GM18508 (cell line): ENCODE data around the gene SLC34A3.
"Not testable (repeated sequence)": the region's sequence is repeated elsewhere in the genome, so short reads cannot be mapped to it uniquely, and the experiment has no call there.

ENCODE experiments used
- ATAC-seq: cut with Tn5 transposase; IDR thresholded peaks from one replicate; pipeline ENCODE4 v1.9.1; 2021; ENCODE audit warnings: moderate number of reproducible peaks; ENCODE audit not compliant: insufficient read depth, unreplicated experiment

SLC34A3 gene

GRCh38 chr9:137253717-137254623, 23.3 kb downstream of the SLC34A3 start:
- no peak for ATAC-seq

- ATAC-seq: no peak
Observed at GRCh38 chr9:137254624-137255447, 24.1 kb downstream of the SLC34A3 start, which contains the start of gene NELFB. NELFB (plus strand) TSS chr9:137255327.

- no peak for ATAC-seq
Observed at GRCh38 chr9:137255448-137256114, 24.9 kb downstream of the SLC34A3 start.

- ATAC-seq: no peak
Observed at GRCh38 chr9:137256362-137256761, 25.7 kb downstream of the SLC34A3 start.

GRCh38 chr9:137256856-137257255, 26.2 kb downstream of the SLC34A3 start:
- ATAC-seq: no peak

- ATAC-seq: not testable (repeated sequence)
Observed at GRCh38 chr9:137262173-137262908, 31.6 kb downstream of the SLC34A3 start.

- no peak for ATAC-seq
Observed at GRCh38 chr9:137262909-137263285, 32.2 kb downstream of the SLC34A3 start.

GRCh38 chr9:137263506-137263905, 32.8 kb downstream of the SLC34A3 start:
- ATAC-seq: no peak

GRCh38 chr9:137264067-137264466, 33.4 kb downstream of the SLC34A3 start:
- ATAC-seq: no peak

- ATAC-seq: no peak
Observed at GRCh38 chr9:137265496-137266161, 34.9 kb downstream of the SLC34A3 start.

- ATAC-seq: no peak
Observed at GRCh38 chr9:137266162-137266527, 35.4 kb downstream of the SLC34A3 start.

- ATAC-seq: no peak
Observed at GRCh38 chr9:137266585-137267453, 36.1 kb downstream of the SLC34A3 start.

- no peak for ATAC-seq
Observed at GRCh38 chr9:137267933-137268355, 37.2 kb downstream of the SLC34A3 start.

GRCh38 chr9:137268538-137269201, 38.0 kb downstream of the SLC34A3 start:
- ATAC-seq: no peak

- no peak for ATAC-seq
Observed at GRCh38 chr9:137269231-137269772, 38.6 kb downstream of the SLC34A3 start.

GRCh38 chr9:137270929-137271695, 40.4 kb downstream of the SLC34A3 start:
- no peak for ATAC-seq

GRCh38 chr9:137271696-137272076, 41.0 kb downstream of the SLC34A3 start:
- ATAC-seq: no peak
